Measurements from ENCODE around the gene FCSK.

- TF ChIP-seq, protein P1, sequence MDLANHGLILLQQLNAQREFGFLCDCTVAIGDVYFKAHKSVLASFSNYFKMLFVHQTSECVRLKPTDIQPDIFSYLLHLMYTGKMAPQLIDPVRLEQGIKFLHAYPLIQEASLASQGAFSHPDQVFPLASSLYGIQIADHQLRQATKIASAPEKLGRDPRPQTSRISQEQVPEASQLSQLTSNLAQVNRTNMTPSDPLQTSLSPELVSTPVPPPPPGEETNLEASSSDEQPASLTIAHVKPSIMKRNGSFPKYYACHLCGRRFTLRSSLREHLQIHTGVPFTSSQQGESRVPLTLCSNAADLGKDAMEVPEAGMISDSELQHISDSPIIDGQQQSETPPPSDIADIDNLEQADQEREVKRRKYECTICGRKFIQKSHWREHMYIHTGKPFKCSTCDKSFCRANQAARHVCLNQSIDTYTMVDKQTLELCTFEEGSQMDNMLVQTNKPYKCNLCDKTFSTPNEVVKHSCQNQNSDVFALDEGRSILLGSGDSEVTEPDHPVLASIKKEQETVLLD (CRISPR knock-in tag; IDR thresholded peaks at IDR 0.05; ENCODE audit: low read depth): no peak
- TF ChIP-seq GATA4 (IDR thresholded peaks at IDR 0.05; ENCODE audit: borderline replicate concordance, low read depth) (no peak), ZFP37 (CRISPR knock-in tag; IDR thresholded peaks at IDR 0.05; ENCODE audit: borderline replicate concordance) (no peak), ZNF556 (CRISPR knock-in tag; IDR thresholded peaks at IDR 0.05; ENCODE audit: borderline replicate concordance) (no peak)
These were observed 41.2 kb downstream of the FCSK start for GRCh38 chr16:70495425-70496182.

All from HepG2 (cell line).